HG03521 (cell line): Measurements from ENCODE around the gene ASPDH.

Experiments
- ATAC-seq: cut with Tn5 transposase; IDR thresholded peaks from one replicate; pipeline ENCODE4 v1.9.1; 2021; ENCODE audit warnings: mild to moderate bottlenecking, moderate library complexity; ENCODE audit not compliant: unreplicated experiment

ASPDH gene

DNA sequence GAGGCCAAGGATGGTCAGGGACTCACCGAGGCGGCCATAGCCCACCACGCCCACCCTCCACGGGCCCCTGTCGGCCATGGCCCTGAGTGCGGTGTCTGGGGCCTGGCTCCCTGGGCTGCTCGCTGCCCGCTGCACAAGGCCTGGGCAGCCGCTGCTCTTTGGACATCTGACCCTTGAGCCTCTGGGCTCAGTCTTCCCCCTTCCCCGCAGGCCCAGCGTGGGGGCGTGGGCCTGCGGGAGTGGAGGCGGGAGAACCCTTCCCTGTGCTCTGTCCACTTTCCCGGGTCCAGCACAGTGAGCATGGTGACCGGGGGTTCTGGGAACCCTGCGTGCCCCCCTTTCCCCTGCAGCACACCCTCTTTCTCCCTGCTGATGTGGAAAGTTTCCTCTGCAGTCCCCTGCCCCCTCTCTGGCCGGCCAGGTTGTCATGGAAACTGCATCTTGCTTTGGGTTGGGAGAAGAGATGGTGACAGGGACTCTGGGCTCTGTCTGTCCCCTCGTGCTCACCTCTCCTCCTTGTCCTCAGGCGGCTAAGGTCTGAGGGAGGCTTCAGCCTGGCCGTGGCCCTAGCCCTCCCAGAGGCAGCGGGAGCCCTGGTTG lies at the start of gene ASPDH:
ASPDH (minus strand) TSS at position 168 of the 600 bp plus-strand sequence; CDS start at position 78, 90 bp downstream.
- ATAC-seq, result no peak

- no peak for ATAC-seq
Measured at GRCh38 chr19:50562996-50563395, 49.3 kb upstream of the ASPDH start.

GRCh38 chr19:50562329-50562728 lies 48.6 kb upstream of the ASPDH start:
- no peak for ATAC-seq

DNA sequence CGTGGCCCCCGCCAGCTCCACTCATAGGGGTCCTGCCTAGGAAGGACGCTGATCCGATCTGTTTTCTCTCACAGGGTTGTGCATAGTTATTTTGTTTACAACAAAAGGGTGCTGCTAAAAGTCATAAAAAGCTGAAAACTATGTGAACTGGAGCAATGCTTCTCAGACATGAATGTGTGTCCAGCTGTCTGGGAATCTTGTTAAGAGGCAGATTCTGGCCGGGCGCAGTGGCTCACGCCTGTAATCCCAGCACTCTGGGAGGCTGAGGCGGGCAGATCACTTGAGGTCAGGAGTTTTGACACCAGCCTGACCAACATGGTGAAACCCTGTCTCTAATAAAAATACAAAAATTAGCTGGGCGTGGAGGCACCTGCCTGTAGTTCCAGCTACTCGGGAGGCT lies 45.9 kb upstream of the ASPDH start:
- ATAC-seq, result no peak

GRCh38 chr19:50558449-50558848 lies 44.7 kb upstream of the ASPDH start:
- ATAC-seq, result no peak

- no peak for ATAC-seq
Measured at GRCh38 chr19:50558039-50558438, 44.3 kb upstream of the ASPDH start.

GRCh38 chr19:50557009-50557613 lies 43.4 kb upstream of the ASPDH start:
- ATAC-seq, result no peak

DNA sequence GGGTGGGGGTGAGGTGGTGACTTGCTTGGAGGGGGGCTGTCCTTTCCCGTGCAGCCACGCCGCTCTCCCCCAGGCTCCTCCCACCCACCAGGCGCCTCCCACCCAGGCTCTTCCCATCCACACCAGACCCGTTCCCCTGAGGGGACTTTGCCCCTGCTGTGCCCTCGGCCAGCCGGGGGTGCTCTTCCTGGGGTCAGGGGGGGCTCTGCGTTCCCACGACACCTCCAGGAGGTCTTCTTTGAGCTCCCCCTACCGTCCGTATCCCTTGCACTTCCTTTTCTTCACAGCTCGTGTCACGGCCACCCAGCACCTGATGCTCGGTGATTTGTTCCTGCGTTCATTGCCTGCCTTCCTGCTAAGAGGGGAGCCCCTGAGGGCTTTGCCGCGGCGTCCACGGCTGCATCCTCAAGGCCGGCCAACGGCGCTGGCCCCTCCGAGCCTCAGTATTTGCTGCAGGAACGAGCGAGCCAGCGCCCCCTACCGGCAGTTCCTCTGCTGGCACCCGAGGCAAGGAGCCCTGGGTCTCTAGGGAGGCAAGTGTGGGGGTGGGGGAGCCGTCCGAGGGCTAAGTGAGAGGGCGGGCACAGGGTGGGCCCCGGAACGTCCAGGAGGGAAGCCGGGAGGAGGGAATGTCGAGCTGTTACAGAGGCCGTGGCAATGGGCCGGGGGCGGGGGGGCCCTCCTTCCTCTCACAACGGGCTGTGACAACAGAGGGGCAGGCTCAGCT lies 42.7 kb upstream of the ASPDH start:
- no peak for ATAC-seq

- ATAC-seq, result no peak
Measured at GRCh38 chr19:50555450-50556281, 42.0 kb upstream of the ASPDH start.

DNA sequence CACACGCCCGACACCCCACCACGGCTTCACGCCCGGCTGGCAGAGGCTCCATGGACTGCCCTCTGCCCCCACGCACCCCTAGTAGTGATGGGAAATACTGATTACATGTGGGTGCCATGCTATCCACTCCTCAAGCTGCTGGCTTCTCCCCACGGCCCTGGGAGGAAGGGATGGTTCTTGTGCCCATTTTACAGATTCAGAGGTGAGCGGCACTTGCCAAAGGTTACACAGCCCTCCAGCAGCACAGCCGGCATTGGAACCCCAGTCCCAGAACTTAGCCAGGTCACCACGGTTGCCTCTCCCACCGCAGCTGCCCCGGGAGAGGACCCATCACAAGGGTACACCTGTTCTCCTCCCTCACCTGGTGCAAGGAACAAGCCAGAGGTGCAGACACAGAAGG lies 41.3 kb upstream of the ASPDH start:
- ATAC-seq, result no peak

GRCh38 chr19:50554212-50554611 lies 40.5 kb upstream of the ASPDH start:
- ATAC-seq, result no peak

DNA sequence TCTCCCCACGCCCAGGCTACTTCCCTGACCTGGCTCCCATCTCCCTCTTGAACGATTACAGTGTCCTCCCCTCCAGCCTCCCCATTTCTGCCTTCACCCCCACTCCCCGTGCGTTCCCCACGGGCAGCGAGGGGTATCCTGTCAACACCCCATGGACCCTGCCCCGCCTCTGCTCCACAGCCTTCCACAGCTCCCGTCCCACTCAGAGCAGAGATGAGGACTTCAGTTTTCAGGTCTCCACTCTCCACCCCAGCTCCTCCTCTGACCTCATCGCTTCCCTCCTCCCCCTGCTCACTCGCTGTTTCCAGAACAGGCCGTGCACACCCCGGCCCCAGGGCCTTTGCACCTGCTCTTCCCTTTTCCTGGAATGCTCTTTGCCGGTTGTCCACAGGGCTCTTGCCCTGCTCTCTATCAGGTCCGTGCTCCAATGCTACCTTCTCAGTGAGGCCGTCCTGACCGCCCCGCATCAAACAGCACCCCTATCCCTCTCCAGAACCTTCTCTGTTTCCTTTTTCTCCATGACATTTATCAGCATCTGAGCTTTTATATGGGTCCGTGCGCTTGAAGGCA lies 39.5 kb upstream of the ASPDH start:
- ATAC-seq, result no peak

GRCh38 chr19:50552540-50552939 lies 38.8 kb upstream of the ASPDH start:
- ATAC-seq, result no peak

GRCh38 chr19:50551715-50552187 lies 38.0 kb upstream of the ASPDH start:
- no peak for ATAC-seq

DNA sequence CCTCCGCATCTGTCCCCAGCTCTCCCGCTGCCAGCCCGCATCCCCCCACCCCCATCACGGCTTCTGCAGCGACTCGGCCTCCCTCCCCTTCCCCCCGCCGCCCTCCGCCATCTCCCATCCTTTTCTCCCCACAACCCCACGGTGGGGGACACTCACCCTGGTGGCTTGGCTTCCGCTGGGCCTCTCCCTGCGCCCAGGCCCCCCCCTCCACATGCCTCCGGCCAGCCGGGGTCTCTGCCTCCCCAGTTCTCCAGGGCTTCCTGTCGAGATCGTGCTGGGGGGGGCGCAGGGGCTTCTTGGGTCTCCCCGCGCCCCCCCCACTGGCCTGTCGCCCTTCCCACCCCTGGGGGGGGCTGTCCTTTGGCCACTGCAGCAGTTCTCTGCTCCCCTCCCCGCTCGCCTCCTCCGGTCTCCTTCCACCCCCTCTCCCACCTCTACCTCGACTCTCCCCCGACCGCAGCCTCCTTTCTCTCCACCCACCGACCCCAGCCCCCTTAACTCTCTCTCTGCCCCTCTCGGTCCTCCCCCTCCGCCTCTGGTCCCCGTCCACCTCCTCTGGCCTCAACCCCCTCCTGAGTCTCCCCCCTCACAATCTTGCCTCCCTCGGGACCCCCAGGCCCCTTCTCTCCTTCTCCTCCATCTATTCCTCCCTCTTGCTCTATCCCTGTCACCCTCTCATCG lies 37.5 kb upstream of the ASPDH start:
- no peak for ATAC-seq

DNA sequence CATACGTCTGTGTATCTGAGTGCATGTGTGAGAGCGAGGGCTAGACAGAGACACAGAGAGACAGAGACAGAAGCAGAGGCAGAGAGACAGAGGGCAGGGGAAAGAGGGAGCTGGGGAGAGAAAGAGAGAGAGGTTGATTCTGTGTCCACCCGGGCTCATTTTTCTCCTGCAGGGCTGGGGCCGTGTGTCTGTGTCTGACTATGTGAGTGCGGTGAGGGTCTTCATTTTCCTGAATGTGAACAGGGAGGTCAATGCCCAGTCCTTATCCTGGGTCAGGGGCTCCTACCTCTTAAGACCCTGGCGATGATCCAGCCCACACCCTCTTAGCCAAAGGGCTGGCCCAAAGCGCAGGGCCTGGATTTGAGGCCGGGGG lies 36.9 kb upstream of the ASPDH start:
- no peak for ATAC-seq

DNA sequence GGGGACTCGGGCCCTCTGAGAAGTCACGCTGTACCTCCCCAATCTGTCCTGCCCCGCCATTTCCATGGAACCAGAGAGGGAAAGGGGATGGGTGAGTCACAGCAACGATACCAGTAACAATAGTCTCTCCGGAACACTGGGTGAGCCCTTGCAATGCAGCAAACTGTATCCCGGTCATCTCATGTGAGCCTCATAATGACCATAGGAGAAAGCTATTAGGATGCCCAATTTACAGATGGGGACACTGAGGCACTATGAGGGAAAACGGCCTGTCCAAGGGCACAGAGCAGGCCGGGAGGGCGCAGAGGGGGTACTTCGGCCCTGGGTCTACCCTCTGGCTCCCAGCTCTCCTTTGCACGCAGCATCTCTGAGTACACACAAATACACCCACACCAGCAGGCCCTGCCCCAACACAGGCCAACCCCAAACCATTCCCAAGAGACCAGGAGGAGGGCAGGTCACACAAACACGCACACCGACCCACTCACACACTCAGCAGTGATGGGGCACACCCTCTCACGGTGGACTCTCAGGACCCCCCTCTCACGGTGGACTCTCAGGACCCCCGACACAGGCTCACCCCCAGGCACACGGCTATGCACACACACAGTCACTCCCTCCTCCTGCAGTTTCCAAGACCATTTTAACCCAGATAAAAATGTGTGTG lies 36.3 kb upstream of the ASPDH start:
- no peak for ATAC-seq

DNA sequence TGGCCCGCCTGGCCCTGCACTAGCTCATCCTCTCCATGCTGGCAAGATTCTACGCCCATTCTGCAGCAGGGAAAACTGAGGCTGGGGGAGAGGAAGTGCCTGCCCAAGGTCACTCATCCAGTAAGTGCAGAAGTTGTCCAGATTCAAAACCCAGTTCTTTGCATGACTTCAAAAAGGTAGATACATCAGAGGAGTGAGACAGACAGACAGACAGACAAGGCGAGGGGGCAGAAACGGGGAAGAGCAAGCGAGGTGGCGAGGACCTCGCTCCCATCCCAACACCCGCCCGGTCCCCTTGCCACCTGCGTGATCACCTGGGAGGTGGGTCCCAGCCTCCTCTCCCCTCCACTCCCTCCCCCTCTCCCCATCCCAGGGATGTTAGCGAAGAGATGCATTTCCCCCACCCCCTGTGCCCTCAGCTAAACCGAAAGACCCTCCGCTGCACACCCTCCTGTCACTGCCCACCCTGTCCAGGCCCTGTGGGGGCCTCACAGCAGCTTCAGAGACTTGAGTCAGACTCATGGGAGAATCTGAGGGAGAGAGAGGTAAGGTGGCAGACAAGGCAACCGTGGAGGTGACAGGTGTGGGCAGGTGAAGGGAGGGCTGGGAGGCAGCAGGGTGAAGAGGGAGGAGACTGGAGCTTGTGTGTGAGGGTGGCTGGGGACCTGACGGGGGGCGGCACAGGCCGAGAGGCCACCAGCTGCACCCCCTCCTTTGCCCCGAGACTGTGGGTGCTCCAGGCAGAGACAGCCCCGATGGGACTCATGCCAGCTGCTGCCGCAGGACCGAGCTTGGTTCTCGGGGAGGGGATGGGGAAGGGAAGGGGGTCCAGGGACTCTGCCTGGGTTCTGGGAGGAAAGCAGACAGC lies 35.6 kb upstream of the ASPDH start:
- ATAC-seq, result no peak
